GM12873 (cell line): ENCODE measurements around the gene ATAD3A.

ENCODE experiments used
- CTCF ChIP-seq: IDR thresholded peaks from 2 replicates; pipeline ENCODE4 v1.5.1; 2012; ENCODE audit warnings: low read depth, mild to moderate bottlenecking, moderate library complexity, low read length, control low read depth; ENCODE audit not compliant: insufficient read depth; ENCODE audit errors: missing control alignments

ATAD3A gene

GRCh38 chr1:1551524-1552262, 39.7 kb downstream of the ATAD3A start:
- no peak for TF ChIP-seq CTCF

- TF ChIP-seq CTCF = no peak
These were observed 40.3 kb downstream of the ATAD3A start for GRCh38 chr1:1552263-1552639.

GRCh38 chr1:1553821-1554494, 42.0 kb downstream of the ATAD3A start:
- TF ChIP-seq CTCF = no peak

- TF ChIP-seq CTCF = no peak
These were observed 42.6 kb downstream of the ATAD3A start for GRCh38 chr1:1554550-1554925.

GRCh38 chr1:1554926-1555915, 43.3 kb downstream of the ATAD3A start:
- no peak for TF ChIP-seq CTCF

GRCh38 chr1:1556505-1556904, 44.5 kb downstream of the ATAD3A start:
- TF ChIP-seq CTCF = no peak

GRCh38 chr1:1558591-1558990, 46.6 kb downstream of the ATAD3A start:
- TF ChIP-seq CTCF = no peak
